Activated naive CD4-positive, alpha-beta T cell treated with anti-CD3 and anti-CD28 coated beads for 36 hours (primary cell): Measurements from ENCODE around the gene FBXL15. TPM values are rescaled to one million over a fixed set of nuclear protein-coding genes. Genes with fewer than 3 reads are reported as not detected.

Experiments
- CTCF ChIA-PET: fragments of 350-600 bp; sonication (Branson Sonifier 250); formaldehyde crosslinking; loops from one replicate; lab custom pipeline; 2021; ENCODE audit warnings: antibody characterized with exemption; lab: Charles Lee
- DNase-seq: peaks from one replicate; pipeline ENCODE4 v3.0.0-alpha.2; 2020
- H3K27ac Mint-ChIP-seq: one replicate; pipeline ENCODE4 v1.8.0; 2021; ENCODE audit warnings: mild to moderate bottlenecking, mixed read lengths
- H3K27me3 Mint-ChIP-seq: one replicate; pipeline ENCODE4 v1.8.0; 2021; ENCODE audit warnings: low read depth, mixed read lengths
- H3K36me3 Mint-ChIP-seq: one replicate; pipeline ENCODE4 v1.8.0; 2021; ENCODE audit warnings: low read depth, mixed read lengths
- H3K4me1 Mint-ChIP-seq: one replicate; pipeline ENCODE4 v1.8.0; 2021; ENCODE audit warnings: low read depth, mixed read lengths
- H3K4me3 Mint-ChIP-seq: one replicate; pipeline ENCODE4 v1.8.0; 2021; ENCODE audit warnings: mild to moderate bottlenecking, moderate library complexity, mixed read lengths
- H3K9me3 Mint-ChIP-seq: one replicate; pipeline ENCODE4 v1.8.0; 2021; ENCODE audit warnings: mixed read lengths
- intact Hi-C: fragments of 100-400 bp; cut with micrococcal nuclease; formaldehyde crosslinking; loops from one replicate; pipeline ENCODE4 v1.15.1; 2023
- total RNA-seq, 2 experiments: library from RNA; stranded (reverse); gene quantifications; one replicate each; pipeline ENCODE4 v1.2.3, GENCODE V29; 2021

FBXL15 gene
- total RNA-seq, 2 experiments from 2014 or later, result 9.9 to 10.8 TPM

DNA sequence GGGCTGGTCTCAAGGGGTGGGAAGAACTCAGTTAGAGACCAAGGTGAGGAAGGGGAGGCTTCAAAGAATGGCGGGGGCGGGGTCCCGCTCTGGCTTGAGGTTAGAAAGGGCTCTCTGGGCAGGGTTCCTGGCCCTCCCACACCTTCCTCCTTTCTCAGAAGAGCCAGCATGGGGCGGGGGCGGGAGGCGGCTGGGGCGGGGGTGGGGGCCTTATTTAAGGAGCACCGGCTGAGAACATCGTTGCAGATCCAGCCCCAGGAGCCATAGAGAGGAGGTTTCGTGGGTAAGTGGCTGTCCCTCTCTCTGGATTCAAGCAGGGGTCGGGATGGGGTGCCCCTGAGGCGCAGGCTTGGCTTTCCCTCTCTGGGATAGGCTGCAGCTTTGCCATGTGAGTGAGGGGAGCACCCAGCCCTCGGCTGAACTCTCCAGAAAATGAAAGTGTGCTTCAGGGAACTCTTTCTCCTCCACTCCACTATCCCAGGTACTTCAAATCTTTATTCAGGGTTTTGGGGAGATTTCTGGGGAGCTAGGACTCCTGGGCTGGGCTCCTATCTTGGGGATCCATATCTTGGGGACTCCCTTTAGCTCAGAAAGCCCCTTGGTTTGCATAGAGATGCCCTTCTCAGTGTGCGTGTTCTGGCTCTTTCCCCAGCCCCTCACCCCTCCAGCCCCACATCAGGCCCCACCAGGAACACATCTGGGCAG, 15.0 kb downstream of the FBXL15 start:
- Mint-ChIP-seq H3K4me3 (peak overlapping the region; percentile 76), H3K36me3 (peaks cover 1% of the 10 kb centered on the region), H3K4me1 (peaks cover 54% of the 10 kb centered on the region), H3K9me3 (no peaks in the 10 kb centered on the region), H3K27me3 (no peaks in the 10 kb centered on the region), H3K27ac (peak overlapping the region; percentile 87)
- CTCF ChIA-PET, result interaction anchor here (0.7 to 2.1 kb wide), 10 partner anchors 11 to 206 kb away, joined by 3 to 10 read pairs (median 5); partner anchors contain the start of gene FBXL15
- peak; percentile 48 for DNase-seq
- intact Hi-C loops, result no loop called here

- H3K36me3 Mint-ChIP-seq, result peaks cover 1% of the 10 kb centered on the region
- intact Hi-C loops, result no loop called here
- H3K9me3 Mint-ChIP-seq, result no peaks in the 10 kb centered on the region
- peak overlapping the region; percentile 87 for H3K27ac Mint-ChIP-seq
- H3K27me3 Mint-ChIP-seq, result no peaks in the 10 kb centered on the region
- CTCF ChIA-PET, result interaction anchor here (0.7 to 2.1 kb wide), 6 partner anchors 12 to 43 kb away, joined by 3 to 10 read pairs (median 4); partner anchors contain the start of gene FBXL15
- peaks cover 54% of the 10 kb centered on the region for H3K4me1 Mint-ChIP-seq
- DNase-seq, result peak; percentile 11
- H3K4me3 Mint-ChIP-seq, result peak overlapping the region; percentile 76
Observed at GRCh38 chr10:102436312-102436711, 15.7 kb downstream of the FBXL15 start.

DNA sequence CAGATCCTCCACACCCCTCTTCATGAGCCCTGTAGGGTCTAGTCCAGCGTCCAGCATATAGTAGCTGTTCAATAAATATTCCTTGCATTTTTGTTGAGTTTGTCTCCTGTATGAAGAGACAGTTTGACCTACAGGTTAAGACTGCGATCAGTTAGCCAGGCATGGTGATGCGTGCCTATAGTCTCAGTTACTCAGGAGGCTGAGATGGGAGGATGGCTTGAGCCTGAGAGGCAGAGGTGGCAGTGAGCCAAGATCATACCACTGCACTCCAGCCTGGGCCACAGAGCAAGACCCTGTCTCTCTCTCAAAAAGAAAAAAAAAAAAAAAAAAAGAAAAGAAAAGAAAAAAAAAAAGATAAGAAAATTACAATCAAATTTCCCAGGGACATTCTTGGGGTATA, 16.9 kb downstream of the FBXL15 start:
- Mint-ChIP-seq H3K27me3 (no peaks in the 10 kb centered on the region), H3K9me3 (no peaks in the 10 kb centered on the region), H3K4me3 (peak overlapping the region; percentile 59), H3K27ac (no peak overlapping the region), H3K4me1 (peaks cover 50% of the 10 kb centered on the region), H3K36me3 (no peaks in the 10 kb centered on the region)
- CTCF ChIA-PET, result interaction anchor here (0.9 kb wide), 1 partner anchor 38 kb away, joined by 3 read pairs; no protein-coding TSS in a partner anchor
- DNase-seq, result no peak
- intact Hi-C loops, result no loop called here

GRCh38 chr10:102438374-102438773, 17.7 kb downstream of the FBXL15 start:
- Mint-ChIP-seq H3K27ac (no peak overlapping the region), H3K27me3 (no peaks in the 10 kb centered on the region), H3K36me3 (no peaks in the 10 kb centered on the region), H3K9me3 (no peaks in the 10 kb centered on the region), H3K4me3 (no peak overlapping the region), H3K4me1 (peaks cover 42% of the 10 kb centered on the region)
- no peak for DNase-seq
- intact Hi-C loops, result no loop called here
- CTCF ChIA-PET, result interaction anchor here (0.6 kb wide), 1 partner anchor 19 kb away, joined by 3 read pairs; no protein-coding TSS in a partner anchor

GRCh38 chr10:102444851-102445250, 24.2 kb downstream of the FBXL15 start:
- H3K9me3 Mint-ChIP-seq, result no peaks in the 10 kb centered on the region
- CTCF ChIA-PET, result no interaction called here
- peaks cover 9% of the 10 kb centered on the region for H3K4me1 Mint-ChIP-seq
- no peak overlapping the region for H3K4me3 Mint-ChIP-seq
- no peaks in the 10 kb centered on the region for H3K36me3 Mint-ChIP-seq
- H3K27me3 Mint-ChIP-seq, result no peaks in the 10 kb centered on the region
- no peak for DNase-seq
- intact Hi-C loops, result no loop called here
- H3K27ac Mint-ChIP-seq, result no peak overlapping the region

DNA sequence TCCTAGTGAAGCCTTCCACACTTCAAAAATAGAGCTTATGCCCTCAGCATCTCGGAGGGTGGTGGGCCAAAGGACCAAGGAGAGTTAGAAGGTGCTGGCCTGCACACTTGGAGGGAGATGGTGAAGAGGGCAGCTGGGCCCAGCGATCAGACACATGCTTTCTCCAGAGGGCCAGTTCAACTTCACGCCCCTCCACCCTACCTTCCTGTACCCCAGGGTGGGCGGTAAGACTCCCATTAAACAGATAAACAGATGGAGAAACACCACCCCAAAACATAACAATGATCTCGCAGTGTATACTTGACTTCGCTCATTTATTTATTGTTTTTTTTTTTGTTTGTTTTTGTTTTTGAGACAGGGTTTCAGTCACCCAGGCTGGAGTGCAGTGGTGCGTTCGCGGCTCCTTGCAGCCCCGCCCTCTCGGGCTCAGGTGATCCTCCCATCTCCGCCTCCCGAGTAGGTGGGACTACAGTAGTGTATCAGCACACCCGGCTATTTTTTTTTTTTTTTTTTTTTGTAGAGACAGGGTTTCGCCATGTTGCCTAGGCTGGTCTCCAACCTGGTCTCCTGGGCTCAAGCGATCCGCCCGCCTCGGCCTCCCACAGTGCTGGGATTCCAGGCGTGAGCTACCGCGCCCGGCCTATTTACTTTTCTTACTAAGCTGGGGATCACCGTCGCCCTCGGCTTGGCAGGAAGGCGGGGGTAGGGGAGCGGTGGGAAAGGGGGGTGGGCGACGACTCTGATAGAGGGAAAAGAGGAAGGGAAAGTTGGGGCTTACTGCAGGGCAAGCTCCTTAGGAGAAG, 28.9 kb downstream of the FBXL15 start:
- intact Hi-C loops, result loop anchor here (1.0 to 5.0 kb wide), 8 partner anchors 12 to 294 kb away; partner anchors contain the start of genes ACTR1A, CUEDC2 and WBP1L
- CTCF ChIA-PET, result interaction anchor here (0.6 to 3.3 kb wide), 9 partner anchors 26 to 345 kb away, joined by 3 to 26 read pairs (median 3); partner anchors contain the start of gene NFKB2

GRCh38 chr10:102450124-102450373, 29.4 kb downstream of the FBXL15 start:
- intact Hi-C loops, result loop anchor here (1.0 to 5.0 kb wide), 6 partner anchors 11 to 197 kb away; partner anchors contain the start of gene CUEDC2
- H3K27ac Mint-ChIP-seq, result peak overlapping the region; percentile 96
- peaks cover 27% of the 10 kb centered on the region for H3K4me1 Mint-ChIP-seq
- CTCF ChIA-PET, result interaction anchor here (0.6 to 3.3 kb wide), 10 partner anchors 27 to 344 kb away, joined by 3 to 26 read pairs (median 4); partner anchors contain the start of gene NFKB2
- H3K27me3 Mint-ChIP-seq, result no peaks in the 10 kb centered on the region
- H3K36me3 Mint-ChIP-seq, result peaks cover 16% of the 10 kb centered on the region
- peak overlapping the region; percentile 96 for H3K4me3 Mint-ChIP-seq
- no peak for DNase-seq
- no peaks in the 10 kb centered on the region for H3K9me3 Mint-ChIP-seq

More for the DNA sequence above, 28.9 kb downstream of the FBXL15 start:
- DNase-seq, result peak; percentile 94
- peak overlapping the region; percentile 96 for H3K4me3 Mint-ChIP-seq
- peaks cover 27% of the 10 kb centered on the region for H3K4me1 Mint-ChIP-seq
- H3K9me3 Mint-ChIP-seq, result no peaks in the 10 kb centered on the region
- H3K27me3 Mint-ChIP-seq, result no peaks in the 10 kb centered on the region
- H3K27ac Mint-ChIP-seq, result peak overlapping the region; percentile 96
- peaks cover 16% of the 10 kb centered on the region for H3K36me3 Mint-ChIP-seq

GRCh38 chr10:102450374-102451104, 29.9 kb downstream of the FBXL15 start:
- H3K27me3 Mint-ChIP-seq, result no peaks in the 10 kb centered on the region
- peaks cover 16% of the 10 kb centered on the region for H3K36me3 Mint-ChIP-seq
- H3K9me3 Mint-ChIP-seq, result no peaks in the 10 kb centered on the region
- H3K4me1 Mint-ChIP-seq, result peaks cover 27% of the 10 kb centered on the region
- intact Hi-C loops, result loop anchor here (1.0 to 5.0 kb wide), 6 partner anchors 11 to 197 kb away; partner anchors contain the start of gene CUEDC2
- CTCF ChIA-PET, result interaction anchor here (0.8 to 3.3 kb wide), 10 partner anchors 10 to 319 kb away, joined by 3 to 26 read pairs (median 5); partner anchors contain the start of gene NFKB2
- DNase-seq, result peak; percentile 82
- peak overlapping the region; percentile 96 for H3K4me3 Mint-ChIP-seq
- peak overlapping the region; percentile 96 for H3K27ac Mint-ChIP-seq

- H3K4me1 Mint-ChIP-seq, result peaks cover 27% of the 10 kb centered on the region
- DNase-seq, result peak; percentile 13
- peaks cover 16% of the 10 kb centered on the region for H3K36me3 Mint-ChIP-seq
- H3K9me3 Mint-ChIP-seq, result no peaks in the 10 kb centered on the region
- intact Hi-C loops, result loop anchor here (5.0 kb wide), 1 partner anchor 196 kb away; no protein-coding TSS in a partner anchor
- H3K27ac Mint-ChIP-seq, result peak within 1 kb of the TSS; percentile 89
- peak within 1 kb of the TSS; percentile 96 for H3K4me3 Mint-ChIP-seq
- no peaks in the 10 kb centered on the region for H3K27me3 Mint-ChIP-seq
- CTCF ChIA-PET, result interaction anchor here (1.2 to 3.3 kb wide), 7 partner anchors 10 to 221 kb away, joined by 3 to 26 read pairs (median 11); no protein-coding TSS in a partner anchor
Observed at GRCh38 chr10:102451105-102451969, 30.7 kb downstream of the FBXL15 start, which contains the start of gene C10orf95. TSS of gene C10orf95 (minus strand) at chr10:102451543. CDS start at chr10:102451093, 450 bp downstream.

DNA sequence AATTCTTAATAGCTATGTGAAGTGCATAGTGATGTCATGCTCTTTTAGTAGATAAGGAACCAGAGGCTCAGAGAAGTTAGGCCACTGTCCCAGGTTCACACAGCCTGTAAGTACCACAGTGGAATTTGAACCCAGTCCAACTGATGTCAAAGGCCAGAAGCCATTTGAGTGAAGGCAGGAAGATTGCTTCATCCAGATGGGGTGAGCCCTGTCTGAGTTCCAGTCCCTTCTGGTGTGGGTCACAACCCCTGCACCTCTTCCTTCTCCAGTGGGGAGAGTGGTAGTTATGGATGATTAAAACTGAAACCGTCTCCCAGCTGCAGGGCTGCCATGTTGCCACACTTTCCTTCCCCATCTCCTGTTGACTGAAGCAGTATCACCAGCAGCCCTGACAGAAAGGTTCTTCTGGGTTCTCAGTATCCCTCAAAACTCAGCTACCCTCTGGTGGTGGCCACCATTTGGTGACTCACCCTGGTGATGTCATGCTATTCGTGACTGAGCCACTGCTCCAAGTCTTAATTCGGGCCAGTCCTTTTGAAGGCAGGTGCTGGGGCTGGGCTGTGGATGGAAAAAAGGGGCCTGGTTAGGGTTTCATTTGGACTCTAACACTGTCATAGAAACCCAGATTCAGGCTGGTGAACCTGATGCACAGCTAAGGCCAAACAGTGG, 32.2 kb downstream of the FBXL15 start:
- Mint-ChIP-seq H3K27me3 (no peaks in the 10 kb centered on the region), H3K4me1 (peaks cover 27% of the 10 kb centered on the region), H3K9me3 (no peaks in the 10 kb centered on the region), H3K36me3 (peaks cover 16% of the 10 kb centered on the region), H3K27ac (peak overlapping the region; percentile 89), H3K4me3 (no peak overlapping the region)
- intact Hi-C loops, result loop anchor here (5.0 kb wide), 1 partner anchor 194 kb away; no protein-coding TSS in a partner anchor
- peak; percentile 79 for DNase-seq
- CTCF ChIA-PET, result interaction anchor here (0.7 to 3.0 kb wide), 8 partner anchors 8 to 223 kb away, joined by 3 to 11 read pairs (median 4); no protein-coding TSS in a partner anchor
